Measurements from ENCODE around the gene SOCS3.

Gene SOCS3

GRCh38 chr17:78359997-78360370 lies at the start of gene SOCS3:
SOCS3 (minus strand) TSS chr17:78360077; CDS start chr17:78359095, 982 bp downstream.
- DNase-seq (ENCODE audit: low read depth in 2 of 2), result peak; percentile 93 to 97

GRCh38 chr17:78409191-78409928 lies 49.5 kb upstream of the SOCS3 start:
- no peak for DNase-seq (ENCODE audit: low read depth in 2 of 2)

- no peak for DNase-seq (ENCODE audit: low read depth in 2 of 2)
Observed at GRCh38 chr17:78408476-78409050, 48.7 kb upstream of the SOCS3 start.

GRCh38 chr17:78407387-78408000 lies 47.6 kb upstream of the SOCS3 start:
- no peak for DNase-seq (ENCODE audit: low read depth in 2 of 2)

GRCh38 chr17:78406920-78407319 lies 47.0 kb upstream of the SOCS3 start:
- no peak for DNase-seq (ENCODE audit: low read depth in 2 of 2)

GRCh38 chr17:78406396-78406795 lies 46.5 kb upstream of the SOCS3 start:
- DNase-seq (ENCODE audit: low read depth in 2 of 2), result no peak

- no peak for DNase-seq (ENCODE audit: low read depth in 2 of 2)
Observed at GRCh38 chr17:78403822-78404221, 43.9 kb upstream of the SOCS3 start.

GRCh38 chr17:78401891-78402290 lies 42.0 kb upstream of the SOCS3 start:
- no peak for DNase-seq (ENCODE audit: low read depth in 2 of 2)

- DNase-seq (ENCODE audit: low read depth in 2 of 2), result no peak
Observed at GRCh38 chr17:78401246-78401645, 41.4 kb upstream of the SOCS3 start.

GRCh38 chr17:78400581-78401240 lies 40.8 kb upstream of the SOCS3 start:
- no peak for DNase-seq (ENCODE audit: low read depth in 2 of 2)

GRCh38 chr17:78399693-78400144 lies 39.8 kb upstream of the SOCS3 start:
- no peak for DNase-seq (ENCODE audit: low read depth in 2 of 2)

- no peak for DNase-seq (ENCODE audit: low read depth in 2 of 2)
Observed at GRCh38 chr17:78399028-78399692, 39.3 kb upstream of the SOCS3 start.

- no peak for DNase-seq (ENCODE audit: low read depth in 2 of 2)
Observed at GRCh38 chr17:78398390-78398789, 38.5 kb upstream of the SOCS3 start.

GRCh38 chr17:78397681-78398101 lies 37.8 kb upstream of the SOCS3 start:
- no peak for DNase-seq (ENCODE audit: low read depth in 2 of 2)

GRCh38 chr17:78396441-78397337 lies 36.8 kb upstream of the SOCS3 start:
- no peak for DNase-seq (ENCODE audit: low read depth in 2 of 2)

GRCh38 chr17:78395155-78395554 lies 35.3 kb upstream of the SOCS3 start:
- DNase-seq (ENCODE audit: low read depth in 2 of 2), result no peak

- DNase-seq (ENCODE audit: low read depth in 2 of 2), result no peak
Observed at GRCh38 chr17:78394209-78394608, 34.3 kb upstream of the SOCS3 start.

GRCh38 chr17:78393575-78393974 lies 33.7 kb upstream of the SOCS3 start:
- DNase-seq (ENCODE audit: low read depth in 2 of 2), result no peak

GRCh38 chr17:78392295-78392694 lies 32.4 kb upstream of the SOCS3 start:
- DNase-seq (ENCODE audit: low read depth in 2 of 2), result no peak

- DNase-seq (ENCODE audit: low read depth in 2 of 2), result no peak
Observed at GRCh38 chr17:78391843-78392242, 32.0 kb upstream of the SOCS3 start.

- no peak for DNase-seq (ENCODE audit: low read depth in 2 of 2)
Observed at GRCh38 chr17:78391051-78391431, 31.2 kb upstream of the SOCS3 start.
